AG10803 (cell line): ENCODE results near the gene CRYBA1.
A peak's percentile ranks its signal among the peaks of the same experiment; 100 is the strongest.

Source experiments
- DNase-seq: peaks from one replicate; pipeline ENCODE4 v3.0.0; 2010; ENCODE audit warnings: low read depth
- H3K4me3 ChIP-seq: 2 replicates; pipeline ENCODE4 v1.5.1; 2011; ENCODE audit warnings: mild to moderate bottlenecking, low read length, control low read depth
- CTCF ChIP-seq: conservative IDR thresholded peaks from 2 replicates; pipeline ENCODE4 v1.5.1; 2011; ENCODE audit warnings: mild to moderate bottlenecking, low read length, control low read depth, inconsistent platforms

CRYBA1 gene

GRCh38 chr17:29293890-29294579, 47.4 kb downstream of the CRYBA1 start, which contains the start of gene NUFIP2:
TSS of gene NUFIP2 (minus strand) at chr17:29294148. CDS start at chr17:29294059, 89 bp downstream.
- DNase-seq, result peak; percentile 98
- peak within 1 kb of the TSS; percentile 95 for H3K4me3 ChIP-seq
- TF ChIP-seq CTCF, result no peak; the same call in 1 of the 2 replicates

GRCh38 chr17:29294580-29294900, 47.9 kb downstream of the CRYBA1 start:
- DNase-seq, result no peak
- no peak for TF ChIP-seq CTCF
- H3K4me3 ChIP-seq, result peak overlapping the region; percentile 95

- H3K4me3 ChIP-seq, result no peak overlapping the region
- no peak for DNase-seq
- TF ChIP-seq CTCF, result no peak
Observed at GRCh38 chr17:29295420-29295819, 48.8 kb downstream of the CRYBA1 start.

- no peak for TF ChIP-seq CTCF
- no peak for DNase-seq
- no peak overlapping the region for H3K4me3 ChIP-seq
Observed at GRCh38 chr17:29299031-29299430, 52.4 kb downstream of the CRYBA1 start.

- H3K4me3 ChIP-seq, result no peak overlapping the region
- DNase-seq, result no peak
- TF ChIP-seq CTCF, result no peak
Observed at GRCh38 chr17:29303386-29303785, 56.7 kb downstream of the CRYBA1 start.
